Measurements from ENCODE around the gene FCAMR.

The FCAMR gene

DNA sequence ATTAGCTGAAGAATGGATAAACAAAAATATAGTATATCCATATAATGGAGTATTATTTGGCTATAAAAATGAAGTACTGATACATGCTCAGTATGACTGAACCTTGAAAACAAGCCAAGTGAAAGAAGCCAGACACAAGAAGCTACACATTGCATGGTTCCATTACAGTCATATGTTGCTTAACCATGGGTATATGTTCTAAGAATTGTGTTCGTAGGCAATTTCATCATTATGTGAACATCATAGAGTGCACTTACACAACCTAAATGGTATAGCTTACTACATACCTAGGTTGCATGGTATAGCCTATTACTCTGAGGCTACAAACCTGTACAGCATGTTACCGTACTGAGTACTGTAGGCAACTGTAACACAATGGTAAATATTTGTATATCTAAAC is 28.6 kb upstream of the FCAMR start:
- no peak for DNase-seq

DNA sequence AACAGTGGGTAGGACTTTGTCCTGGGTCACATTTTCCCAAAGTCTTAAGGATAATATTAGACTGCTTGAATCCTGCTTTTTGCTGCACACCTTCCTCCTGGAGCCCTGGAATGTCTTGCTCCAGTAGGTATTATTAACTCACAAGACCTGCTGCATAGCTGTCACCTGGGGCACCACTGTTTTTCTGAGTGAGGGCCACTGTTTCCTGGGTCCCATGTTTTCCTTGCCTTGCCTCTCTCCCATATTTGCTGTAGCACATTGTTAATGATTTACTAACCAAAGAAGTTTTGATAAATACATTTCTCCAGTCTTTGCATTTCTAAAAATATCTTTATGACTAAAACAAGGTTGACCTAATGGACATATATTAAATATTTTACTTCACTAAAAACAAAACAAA is 22.5 kb upstream of the FCAMR start:
- no peak for DNase-seq

DNA sequence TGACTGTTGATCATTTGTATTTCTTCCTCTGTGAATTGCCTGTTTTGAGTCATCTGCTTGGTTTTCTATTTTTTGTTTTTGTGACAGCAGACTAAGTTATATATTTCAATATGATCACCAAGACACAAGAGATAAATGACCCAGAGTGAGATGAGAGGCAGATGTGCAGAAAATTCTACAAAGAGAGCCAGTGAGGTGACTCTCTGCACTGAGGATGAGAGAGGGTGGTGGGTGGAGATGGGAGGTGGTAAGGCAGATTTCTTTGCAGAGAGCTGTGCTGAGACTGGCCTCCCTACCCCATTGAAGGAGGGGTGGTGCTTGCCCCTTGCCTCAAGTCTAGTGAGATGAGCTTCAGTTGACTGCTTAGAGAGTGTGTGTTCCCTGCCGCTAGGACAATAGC is 17.6 kb upstream of the FCAMR start:
- DNase-seq = no peak

DNA sequence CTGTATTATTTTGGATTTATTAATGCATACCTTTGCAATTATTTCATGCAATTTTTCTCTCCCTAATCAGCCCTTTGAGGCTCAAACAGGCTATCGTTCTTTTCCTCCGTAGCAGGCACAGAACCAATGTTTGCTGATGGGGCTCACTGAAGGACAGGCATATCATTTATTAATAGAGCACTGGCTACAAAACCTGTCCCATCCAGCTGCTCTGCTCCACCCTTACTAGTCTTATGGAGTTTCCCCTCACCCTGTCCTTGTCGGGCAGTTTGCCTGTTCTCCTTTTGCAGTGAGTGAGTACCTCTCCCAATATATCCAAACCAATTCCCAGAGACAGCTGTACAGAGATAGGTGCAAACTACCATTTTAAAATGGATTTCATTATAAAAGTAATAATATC is 16.6 kb upstream of the FCAMR start:
- DNase-seq = no peak

DNA sequence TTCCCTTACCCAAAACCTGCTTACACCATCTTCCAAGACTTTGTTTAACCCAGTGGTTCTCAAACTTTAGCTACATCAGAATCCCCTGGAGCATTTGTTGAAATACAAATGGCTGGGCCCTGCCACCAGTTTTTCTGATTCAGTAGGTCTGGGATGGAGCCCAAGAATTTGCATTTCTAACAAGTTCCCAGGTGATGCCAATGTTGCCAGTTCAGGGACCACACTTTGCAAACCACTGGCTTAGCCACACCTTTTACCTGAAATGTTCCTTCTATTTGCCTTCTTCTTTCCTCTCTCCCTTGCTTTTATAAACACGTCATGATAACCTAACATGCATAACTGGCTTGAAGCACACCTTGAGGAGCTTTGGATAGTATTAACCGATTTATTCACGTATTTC is 16.1 kb upstream of the FCAMR start:
- no peak for DNase-seq

DNA sequence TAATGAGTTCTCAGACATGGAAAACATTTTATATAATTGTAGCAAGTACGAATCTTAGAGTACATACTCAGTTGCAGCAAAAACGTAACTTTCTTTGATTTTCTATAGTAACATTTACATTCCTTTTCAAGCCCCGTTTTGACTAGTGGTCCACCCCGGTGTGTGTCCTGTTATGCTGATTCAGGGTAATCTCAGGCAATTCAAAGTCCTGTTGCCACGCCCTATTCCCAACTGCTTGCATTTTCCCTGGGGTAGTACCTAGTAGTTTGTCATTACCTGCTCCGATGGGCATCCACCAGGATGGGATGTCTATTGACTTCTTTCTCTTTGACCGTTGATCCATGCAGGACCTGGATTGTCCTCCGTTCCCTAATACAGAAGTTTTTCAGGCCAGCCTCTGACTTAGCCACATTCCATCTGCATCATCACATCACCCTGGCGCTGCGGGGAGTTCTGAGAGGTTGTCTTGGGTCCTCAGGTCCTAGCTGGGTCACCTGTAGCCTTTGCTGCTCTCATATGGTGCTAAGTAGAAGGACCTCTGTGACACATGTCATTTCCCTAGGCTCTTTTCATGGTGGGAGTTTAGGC is 15.0 kb upstream of the FCAMR start:
- DNase-seq = no peak

DNA sequence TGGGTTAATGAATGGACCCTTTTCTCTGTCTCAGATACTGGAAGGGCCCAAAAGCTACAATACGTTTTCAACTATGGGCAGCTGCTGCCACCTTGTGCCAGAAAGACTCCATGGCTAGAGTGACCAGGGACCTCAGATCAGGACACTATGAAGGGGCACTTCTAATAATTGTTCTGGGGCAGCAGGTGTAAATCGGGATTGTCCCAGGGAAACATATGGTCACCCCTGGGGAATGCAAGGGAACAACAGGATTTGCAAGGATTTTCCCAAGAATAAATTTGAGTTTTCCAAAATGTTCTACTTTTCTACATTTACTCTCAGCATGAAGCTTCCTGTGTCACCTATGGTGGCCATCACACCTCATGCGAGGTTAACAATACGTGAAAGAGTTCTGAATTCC is 12.0 kb upstream of the FCAMR start:
- peak; percentile 59 for DNase-seq

DNA sequence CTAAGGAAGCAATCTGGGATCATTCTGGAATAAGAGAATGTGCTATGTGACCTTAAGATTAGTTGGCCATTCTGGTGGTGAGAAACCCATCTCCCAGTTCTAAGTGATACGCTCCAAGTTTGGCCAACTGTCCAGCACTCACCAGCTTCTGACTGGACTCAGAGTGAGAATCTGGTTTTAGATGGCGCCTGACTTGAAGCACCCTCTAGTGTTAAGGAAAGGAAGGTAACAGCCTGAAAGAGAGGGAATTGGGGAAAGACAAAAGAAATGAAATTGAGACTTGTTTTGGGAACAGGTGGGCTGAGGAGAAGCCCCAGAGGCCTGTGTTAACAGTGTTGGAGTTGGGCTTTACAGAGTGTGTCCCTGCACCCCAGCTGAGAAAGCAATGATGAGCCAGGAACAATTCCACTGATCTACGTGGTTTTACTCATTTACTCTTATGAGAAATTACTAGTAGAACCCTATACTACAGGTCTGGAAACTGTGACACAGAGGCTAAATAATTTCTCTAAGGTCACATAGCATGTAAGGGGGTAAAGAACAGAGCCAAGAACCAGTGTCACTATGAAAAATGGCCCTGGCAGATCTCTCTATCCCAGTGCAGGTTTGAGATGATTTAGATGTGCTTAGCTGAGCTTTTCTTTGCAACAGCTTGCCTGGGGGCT is 9.3 kb upstream of the FCAMR start:
- no peak for DNase-seq

DNA sequence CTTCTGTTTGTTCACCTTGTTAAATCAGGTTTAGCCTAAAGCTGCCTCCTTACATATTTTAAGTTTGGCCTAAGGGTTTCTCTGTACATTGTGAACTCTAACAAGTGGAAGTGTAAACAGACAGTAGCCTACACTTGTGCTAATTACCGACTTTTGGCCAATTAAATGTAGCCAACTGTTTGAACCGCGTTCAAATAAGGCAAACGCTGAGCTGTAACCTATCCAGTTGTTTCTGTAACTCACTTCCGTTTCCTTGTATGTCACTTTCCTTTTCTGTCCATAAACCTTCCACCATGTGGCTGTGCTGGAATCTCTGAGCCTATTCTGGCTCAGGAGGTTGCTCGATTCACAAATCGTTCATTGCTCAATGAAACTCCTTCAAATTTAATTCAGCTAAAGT is 8.0 kb upstream of the FCAMR start:
- no peak for DNase-seq

DNA sequence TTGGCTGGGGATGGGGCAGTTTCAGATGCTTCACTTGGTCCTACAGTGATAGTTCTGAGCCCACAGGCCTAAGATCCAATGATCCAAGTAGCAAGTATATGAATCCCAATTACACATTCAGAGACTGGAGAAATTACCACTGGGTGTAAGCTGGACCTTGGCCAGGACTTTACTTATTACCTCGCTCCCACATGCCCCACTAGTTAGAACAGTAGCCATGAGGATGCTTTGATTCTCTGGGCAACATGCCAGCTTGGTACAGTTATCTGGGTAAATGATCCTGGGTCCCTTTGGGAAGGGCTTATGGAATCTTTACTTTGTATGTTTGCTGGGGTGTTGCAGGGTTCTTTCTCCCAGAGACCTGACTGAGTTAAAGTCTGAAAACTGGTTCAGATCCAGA is 5.0 kb upstream of the FCAMR start:
- no peak for DNase-seq

DNA sequence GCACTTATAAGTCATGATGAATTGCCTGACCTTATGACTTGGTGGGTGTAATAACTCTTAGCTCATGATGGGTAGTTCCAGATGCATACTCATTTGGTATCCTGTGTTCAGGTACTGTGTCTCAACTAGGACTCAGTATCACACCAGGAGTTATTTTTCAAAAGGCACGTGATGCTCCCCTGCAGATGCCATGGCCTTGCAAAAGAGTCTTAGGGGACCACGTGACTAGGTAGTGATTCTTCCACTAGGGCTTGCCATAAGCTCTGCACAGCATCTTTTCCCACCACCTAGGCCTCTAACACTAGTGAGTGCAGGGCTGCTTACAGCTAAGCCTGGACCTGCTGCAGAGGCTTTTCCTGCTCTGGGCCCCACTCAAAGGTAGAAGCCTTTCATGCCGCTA is 3.9 kb upstream of the FCAMR start:
- no peak for DNase-seq

DNA sequence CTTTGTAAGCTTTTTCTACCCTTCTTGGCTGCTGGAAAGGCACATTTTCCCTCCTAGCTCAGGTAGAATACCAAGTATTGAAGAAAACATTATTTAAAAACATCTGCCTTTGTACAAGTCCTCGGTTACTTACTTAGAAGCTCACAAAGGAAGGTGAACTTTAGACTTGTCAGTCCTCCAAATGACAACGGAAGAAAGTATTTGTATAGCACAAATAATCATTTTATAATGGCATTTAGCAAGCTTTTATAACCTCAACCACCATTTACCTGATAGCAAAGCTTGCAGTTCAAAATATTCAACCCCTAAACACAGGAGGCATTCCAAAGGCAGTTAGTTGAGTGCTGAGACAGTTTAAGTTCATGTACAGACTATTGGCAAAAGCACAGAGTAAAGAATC is 2.5 kb upstream of the FCAMR start:
- DNase-seq = no peak

DNA sequence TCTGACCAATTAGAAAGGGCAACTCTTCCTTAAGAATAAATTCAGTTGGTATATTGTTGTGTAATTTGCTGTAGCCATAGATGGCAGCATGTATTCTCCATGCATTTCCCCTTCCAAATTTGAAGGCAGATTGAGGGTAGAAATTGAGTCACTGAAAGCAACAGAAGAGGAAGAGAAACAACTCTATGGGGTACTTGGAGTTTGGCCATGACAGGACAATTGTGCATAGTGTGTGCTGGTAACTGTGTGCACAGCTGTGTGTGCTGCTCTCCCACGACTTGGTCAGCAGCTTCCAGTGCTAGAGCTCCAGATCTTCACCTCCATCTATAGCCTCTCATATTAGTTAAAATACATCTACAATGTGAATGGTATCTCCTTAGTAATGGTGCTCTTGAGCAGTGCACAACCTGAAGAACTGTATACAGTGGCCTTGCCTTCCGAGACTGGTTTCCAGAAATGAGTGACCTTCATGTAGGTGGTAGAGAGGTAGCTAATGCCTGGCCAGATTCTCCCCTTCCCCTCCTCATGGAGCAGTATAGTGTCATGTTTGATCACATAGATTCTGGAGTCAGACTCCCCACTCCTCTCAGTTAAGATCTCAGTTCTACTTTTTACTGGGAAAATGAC is 882 bp upstream of the FCAMR start:
- no peak for DNase-seq

DNA sequence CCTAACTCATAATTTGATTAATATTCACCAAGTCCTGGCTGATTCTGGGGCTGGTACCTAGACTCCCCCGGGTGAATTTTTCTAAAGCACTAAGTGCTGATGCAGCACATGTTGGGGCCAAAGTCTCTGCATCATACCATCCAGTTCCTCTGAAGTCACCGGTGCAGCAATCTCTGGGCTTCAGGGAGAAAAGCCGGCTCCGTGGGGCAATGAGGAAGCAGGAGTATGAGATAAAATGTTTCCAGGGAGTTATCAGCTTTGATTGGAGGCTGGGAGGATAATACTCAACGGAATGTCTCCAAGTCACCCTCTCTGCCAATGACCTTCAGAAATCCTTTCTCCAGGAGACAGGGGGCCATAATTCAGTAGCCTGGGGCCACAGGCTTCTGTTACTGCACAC is 1.2 kb downstream of the FCAMR start:
- no peak for DNase-seq

DNA sequence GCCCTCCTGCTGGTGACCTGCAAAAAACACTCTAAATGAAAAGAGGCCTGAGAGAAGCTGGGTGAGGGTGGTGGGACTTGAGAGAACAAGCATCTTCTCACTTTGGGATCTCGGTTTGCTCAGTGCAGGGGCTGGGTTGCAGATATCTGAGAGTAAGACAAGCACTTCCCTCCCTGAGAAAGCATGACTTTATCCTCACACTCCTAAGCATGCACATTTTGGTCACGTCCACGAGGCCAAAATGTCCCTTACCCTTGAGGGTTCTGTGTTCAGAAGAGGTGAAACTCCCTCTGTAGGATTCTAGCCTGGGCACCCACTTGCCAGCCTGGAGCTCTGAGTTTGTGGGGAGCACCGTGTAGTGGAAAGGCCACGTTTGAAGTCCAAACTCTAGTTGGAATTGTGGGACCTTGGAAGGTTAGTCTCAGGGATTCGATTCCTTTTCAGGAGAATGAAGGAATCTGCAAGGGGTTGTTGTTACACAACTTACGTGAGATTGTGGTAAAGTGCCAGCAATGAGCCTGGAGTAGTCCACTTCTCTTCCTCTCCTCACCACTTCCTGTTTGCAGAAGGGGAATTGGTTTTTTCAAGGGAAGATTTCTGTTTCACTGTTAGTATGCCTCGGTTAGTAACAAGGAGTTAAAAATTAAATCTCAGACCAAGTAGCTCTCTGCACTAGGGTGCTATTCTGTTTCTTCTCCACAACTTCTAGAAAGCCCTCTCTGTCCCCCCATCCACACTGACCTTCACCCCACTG is 3.0 kb downstream of the FCAMR start:
- DNase-seq = peak; percentile 41

DNA sequence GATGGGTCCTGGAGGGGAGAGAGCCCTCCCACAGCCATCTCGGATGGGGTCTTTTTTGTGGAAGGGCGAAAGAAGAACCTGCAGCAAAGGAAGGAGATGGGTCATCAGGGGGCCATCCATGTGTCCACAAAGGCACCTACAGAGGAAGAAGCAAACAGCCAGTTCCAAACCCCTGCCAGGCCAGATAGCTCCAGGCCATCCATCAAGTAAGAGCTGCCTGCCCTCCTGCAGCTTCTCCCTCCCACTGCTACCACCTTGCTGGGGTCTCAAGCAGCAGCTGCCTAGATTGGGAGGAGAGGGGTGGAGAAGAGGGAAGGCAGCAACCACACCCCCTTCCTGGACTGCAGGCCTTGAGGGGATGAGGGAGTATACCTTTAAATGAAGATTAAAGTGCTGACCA is 4.5 kb downstream of the FCAMR start:
- DNase-seq = no peak

DNA sequence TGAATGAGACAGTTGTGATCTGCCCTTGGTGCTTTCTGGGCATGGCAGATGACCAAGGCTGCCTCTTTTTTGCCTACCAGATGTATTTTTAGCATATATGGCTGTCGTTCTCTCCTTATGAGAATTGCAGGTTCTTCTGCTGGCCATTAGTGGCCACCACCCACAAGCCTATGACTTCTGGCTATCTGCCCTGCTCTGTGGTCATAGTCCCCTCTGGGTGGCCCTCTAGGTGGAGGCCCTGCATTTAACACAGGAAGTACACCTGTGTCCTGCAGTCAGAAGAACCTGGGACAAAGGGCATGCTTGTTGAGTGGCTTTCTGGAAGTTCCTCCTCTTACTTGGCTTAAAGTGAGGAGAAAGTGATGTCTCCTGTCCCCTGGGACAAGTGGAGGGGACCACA is 6.5 kb downstream of the FCAMR start:
- no peak for DNase-seq

DNA sequence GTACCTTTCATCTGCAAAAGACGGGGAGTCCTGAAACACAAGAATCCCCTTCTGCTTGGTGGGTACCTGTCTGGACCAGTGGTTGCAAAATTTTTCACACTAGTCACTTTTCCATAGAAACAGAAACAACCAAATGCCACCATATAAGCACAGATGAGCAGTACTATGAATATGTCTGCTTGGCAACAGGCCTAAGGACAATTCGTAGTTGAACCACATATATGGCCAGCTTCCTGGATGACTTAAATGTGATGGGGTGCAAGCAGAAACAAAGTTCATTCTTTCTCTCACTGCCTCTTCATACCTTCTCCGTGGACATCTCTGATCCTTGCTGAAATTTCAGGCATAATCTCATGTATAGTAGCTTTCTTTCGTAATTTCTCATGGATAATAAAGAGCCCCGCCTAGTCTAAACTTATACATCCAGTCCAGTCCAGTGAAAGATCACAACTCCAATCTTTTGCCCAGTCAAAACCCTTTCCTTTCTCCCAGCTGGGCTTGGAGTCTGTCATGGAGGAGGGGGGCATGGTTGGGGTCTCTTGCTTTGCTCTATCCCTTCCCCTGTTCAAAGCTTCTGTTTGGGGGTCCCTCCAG is 7.0 kb downstream of the FCAMR start:
- no peak for DNase-seq

DNA sequence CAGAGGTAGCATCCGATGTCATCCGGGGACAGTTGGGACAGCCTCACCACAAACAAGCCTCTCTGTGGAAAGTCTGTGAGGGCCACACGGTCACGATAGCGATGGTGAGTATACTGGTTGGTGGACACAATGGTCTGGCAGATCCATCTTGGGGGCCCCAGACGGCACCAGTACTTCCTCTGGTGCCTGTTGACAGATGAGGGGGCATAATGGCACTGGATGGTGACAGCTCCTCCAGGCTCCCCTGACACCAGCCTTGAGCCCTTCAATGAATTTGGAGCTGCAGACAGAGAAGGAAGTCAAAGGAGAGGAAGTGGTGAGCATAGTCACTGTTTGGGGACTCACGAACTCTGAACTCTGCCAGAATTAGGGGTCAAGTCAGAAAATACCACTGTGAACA is 8.0 kb downstream of the FCAMR start:
- DNase-seq = no peak

DNA sequence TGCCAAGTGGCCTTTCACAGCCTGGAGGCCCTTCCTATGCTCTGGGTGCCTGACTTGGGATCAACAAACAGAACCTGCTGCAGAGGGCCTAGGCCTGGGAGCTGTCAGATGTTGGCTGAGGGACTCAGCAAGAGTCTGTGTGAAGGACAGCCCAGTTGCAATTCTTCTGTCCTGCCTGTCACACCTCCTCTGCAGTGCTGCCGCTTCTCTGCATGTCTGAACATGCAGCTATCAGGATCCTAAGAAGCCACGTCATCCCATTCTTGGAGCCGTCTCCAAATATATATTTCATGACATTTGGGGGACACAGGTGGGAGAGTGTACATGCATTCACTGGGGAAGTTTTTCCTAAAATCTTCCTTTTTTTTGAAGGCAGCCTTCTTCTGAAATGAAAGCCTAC is 8.6 kb downstream of the FCAMR start:
- no peak for DNase-seq

DNA sequence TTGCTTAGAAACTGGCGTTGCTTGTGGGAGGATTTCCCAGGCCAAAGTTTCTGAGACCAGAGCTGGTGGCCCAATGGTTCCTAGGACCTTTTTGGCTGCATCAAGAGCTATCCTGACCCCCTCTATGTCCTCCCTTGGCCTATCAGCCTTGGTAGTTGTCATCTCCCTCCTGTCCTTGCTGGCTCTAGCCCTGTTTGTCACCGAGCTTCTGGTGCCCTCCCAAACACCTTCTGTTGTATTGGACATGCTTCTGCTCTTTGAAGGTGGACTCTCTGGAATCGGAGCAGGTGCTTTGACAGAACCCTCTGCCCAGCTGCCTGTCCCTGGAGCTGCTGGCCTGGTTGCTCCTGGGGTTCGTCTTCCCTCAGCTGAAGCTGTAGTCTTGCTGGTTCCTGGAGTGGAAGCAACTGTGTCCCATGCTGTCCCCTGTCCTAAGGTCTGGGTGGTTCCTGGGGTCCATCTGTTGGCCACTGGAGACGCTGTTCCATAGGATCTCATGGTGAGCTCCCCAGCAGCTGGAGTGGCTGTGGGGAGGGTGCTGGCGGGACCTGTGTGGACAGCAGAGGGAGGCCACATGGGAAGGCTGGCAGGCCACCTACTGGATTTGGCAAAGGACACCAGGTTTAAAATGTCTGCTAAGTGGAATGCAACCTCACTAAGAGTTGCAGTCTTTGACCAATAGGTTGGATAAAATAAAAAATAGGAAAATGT is 9.4 kb downstream of the FCAMR start:
- no peak for DNase-seq

DNA sequence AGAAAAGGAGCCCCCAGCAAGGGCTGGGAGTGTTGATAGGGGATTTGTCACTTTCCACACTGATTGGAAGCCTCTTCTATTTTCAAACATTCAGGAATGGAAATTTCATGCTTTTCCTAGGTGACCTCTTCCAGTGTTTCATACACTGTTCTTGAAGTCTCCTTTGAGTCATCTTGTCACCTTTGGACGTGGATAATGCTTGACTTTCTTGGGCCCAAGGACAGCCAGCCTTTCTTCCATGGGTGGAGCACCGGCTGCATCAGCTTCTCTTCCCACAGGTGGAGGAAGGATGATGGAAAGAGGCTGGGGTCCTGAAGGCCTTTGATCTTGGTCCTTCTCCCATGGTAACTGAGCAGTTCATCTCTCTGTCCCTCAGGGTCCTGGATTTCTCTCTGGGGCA is 12.1 kb downstream of the FCAMR start:
- DNase-seq = no peak

DNA sequence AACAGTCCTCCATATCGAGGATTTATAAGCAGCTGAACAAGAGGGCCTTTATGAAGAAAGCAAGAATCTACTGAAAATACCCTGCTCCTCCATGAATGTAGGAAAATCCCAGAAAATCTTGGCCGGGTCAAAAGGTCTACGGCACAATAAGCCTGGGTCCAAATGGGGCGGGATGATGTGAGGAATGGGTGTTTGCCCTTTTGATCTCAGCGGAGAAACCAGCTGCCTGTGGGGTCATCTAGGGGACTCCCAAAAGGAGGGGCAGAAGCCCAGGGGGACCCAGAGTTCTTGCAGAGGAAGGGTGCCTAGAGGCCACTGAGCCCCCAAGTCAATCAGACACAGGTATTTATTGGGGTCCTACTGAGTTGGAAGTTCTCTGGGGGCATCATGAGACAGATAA is 12.6 kb downstream of the FCAMR start:
- no peak for DNase-seq
